NCI-H748 (cell line): ENCODE measurements around the gene MED6.

ENCODE experiments used
- DNase-seq: peaks from one replicate; lab custom pipeline; 2025; ENCODE audit not compliant: unreplicated experiment; lab: John Stamatoyannopoulos, UW

Gene MED6

GRCh38 chr14:70600382-70601157 lies at the start of gene MED6:
Gene MED6 (minus strand): TSS chr14:70600655. CDS start chr14:70600637, 18 bp downstream.
- peak; percentile 96 for DNase-seq

GRCh38 chr14:70649803-70650202 lies 49.3 kb upstream of the MED6 start:
- no peak for DNase-seq

- no peak for DNase-seq
These were observed 47.9 kb upstream of the MED6 start for GRCh38 chr14:70648346-70648745.

GRCh38 chr14:70646705-70647104 lies 46.2 kb upstream of the MED6 start:
- no peak for DNase-seq

- no peak for DNase-seq
These were observed 45.4 kb upstream of the MED6 start for GRCh38 chr14:70645892-70646291.

- DNase-seq = no peak
These were observed 43.5 kb upstream of the MED6 start for GRCh38 chr14:70643967-70644366.

GRCh38 chr14:70642303-70643235 lies 42.1 kb upstream of the MED6 start:
- DNase-seq = peak; percentile 58

GRCh38 chr14:70641548-70642302 lies 41.3 kb upstream of the MED6 start, which contains the start of gene TTC9:
Gene TTC9 (plus strand): TSS chr14:70641916. CDS start chr14:70642130, 214 bp downstream.
- DNase-seq = peak; percentile 65

- peak; percentile 65 for DNase-seq
These were observed 40.6 kb upstream of the MED6 start for GRCh38 chr14:70640938-70641547.

- no peak for DNase-seq
These were observed 38.0 kb upstream of the MED6 start for GRCh38 chr14:70638416-70638815.

- DNase-seq = no peak
These were observed 35.6 kb upstream of the MED6 start for GRCh38 chr14:70635971-70636595.

GRCh38 chr14:70631948-70632347 lies 31.5 kb upstream of the MED6 start:
- no peak for DNase-seq

GRCh38 chr14:70624972-70625371 lies 24.5 kb upstream of the MED6 start:
- no peak for DNase-seq

- peak; percentile 62 for DNase-seq
These were observed 21.8 kb upstream of the MED6 start for GRCh38 chr14:70622111-70622712.

GRCh38 chr14:70619708-70620107 lies 19.3 kb upstream of the MED6 start:
- no peak for DNase-seq

- DNase-seq = no peak
These were observed 17.9 kb upstream of the MED6 start for GRCh38 chr14:70618314-70618713.

GRCh38 chr14:70616646-70617045 lies 16.2 kb upstream of the MED6 start:
- DNase-seq = no peak

GRCh38 chr14:70611216-70611615 lies 10.8 kb upstream of the MED6 start:
- no peak for DNase-seq

- no peak for DNase-seq
These were observed 1.8 kb upstream of the MED6 start for GRCh38 chr14:70602254-70602653.

GRCh38 chr14:70601162-70601561 lies 707 bp upstream of the MED6 start:
- peak; percentile 8 for DNase-seq
